Choroid plexus epithelial cell (primary cell): ENCODE data around the gene GRM4.

Source experiments
- DNase-seq: peaks from one replicate; pipeline ENCODE4 v3.0.0-alpha.2; 2010; ENCODE audit warnings: low read depth
- H3K4me3 ChIP-seq: 2 replicates; pipeline ENCODE4 v1.5.1; 2011; ENCODE audit warnings: low read depth, mild to moderate bottlenecking, control low read depth, low read length, moderate library complexity
- CTCF ChIP-seq: conservative IDR thresholded peaks from 2 replicates; pipeline ENCODE4 v1.5.1; 2011; ENCODE audit warnings: low read depth, mild to moderate bottlenecking, control low read depth, inconsistent platforms, low read length, moderate library complexity

The GRM4 gene

GRCh38 chr6:34065466-34066217 lies 80.2 kb downstream of the GRM4 start:
- no peak for DNase-seq
- no peak overlapping the region for H3K4me3 ChIP-seq
- TF ChIP-seq CTCF = no peak

GRCh38 chr6:34064675-34065074 lies 81.2 kb downstream of the GRM4 start:
- no peak for TF ChIP-seq CTCF
- DNase-seq = no peak

GRCh38 chr6:34063651-34064050 lies 82.2 kb downstream of the GRM4 start:
- H3K4me3 ChIP-seq = no peak overlapping the region
- TF ChIP-seq CTCF = no peak
- DNase-seq = no peak

More at GRCh38 chr6:34064675-34065074, 81.2 kb downstream of the GRM4 start:
- no peak overlapping the region for H3K4me3 ChIP-seq

GRCh38 chr6:34062815-34063214 lies 83.1 kb downstream of the GRM4 start:
- peak; percentile 50 for TF ChIP-seq CTCF

GRCh38 chr6:34062156-34062555 lies 83.7 kb downstream of the GRM4 start:
- no peak for DNase-seq
- no peak overlapping the region for H3K4me3 ChIP-seq
- no peak for TF ChIP-seq CTCF

More at GRCh38 chr6:34062815-34063214, 83.1 kb downstream of the GRM4 start:
- no peak overlapping the region for H3K4me3 ChIP-seq
- DNase-seq = no peak

- no peak overlapping the region for H3K4me3 ChIP-seq
- TF ChIP-seq CTCF = no peak
- DNase-seq = no peak
These were observed 84.5 kb downstream of the GRM4 start for GRCh38 chr6:34061348-34061747.

GRCh38 chr6:34059914-34060313 lies 86.0 kb downstream of the GRM4 start:
- no peak for DNase-seq
- H3K4me3 ChIP-seq = no peak overlapping the region
- no peak for TF ChIP-seq CTCF
